ENCODE data around the gene RIMKLB.
"Not testable (repeated sequence)": the region's sequence is repeated elsewhere in the genome, so short reads cannot be mapped to it uniquely, and the experiment has no call there.

RIMKLB gene

GRCh38 chr12:8695116-8695515, 2.7 kb upstream of the RIMKLB start:
- DNase-seq = no peak

GRCh38 chr12:8696442-8697090, 1.2 kb upstream of the RIMKLB start:
- DNase-seq = no peak

GRCh38 chr12:8697120-8697475, 693 bp upstream of the RIMKLB start:
- DNase-seq = no peak

GRCh38 chr12:8698132-8698851, 501 bp downstream of the RIMKLB start:
- DNase-seq = no peak

GRCh38 chr12:8698879-8699278, 1.1 kb downstream of the RIMKLB start:
- DNase-seq = no peak

GRCh38 chr12:8699714-8700113, 1.9 kb downstream of the RIMKLB start:
- DNase-seq = no peak

GRCh38 chr12:8701046-8701660, 3.4 kb downstream of the RIMKLB start:
- no peak for DNase-seq

GRCh38 chr12:8702159-8702558, 4.4 kb downstream of the RIMKLB start:
- DNase-seq = no peak

GRCh38 chr12:8709124-8709830, 11.5 kb downstream of the RIMKLB start:
- DNase-seq = no peak

GRCh38 chr12:8712572-8712971, 14.8 kb downstream of the RIMKLB start:
- DNase-seq = no peak

- DNase-seq = no peak
These were observed 24.6 kb downstream of the RIMKLB start for GRCh38 chr12:8722286-8722800.

GRCh38 chr12:8734873-8735381, 37.1 kb downstream of the RIMKLB start:
- no peak for DNase-seq

GRCh38 chr12:8742501-8742900, 44.7 kb downstream of the RIMKLB start:
- DNase-seq = no peak

GRCh38 chr12:8743121-8743520, 45.3 kb downstream of the RIMKLB start:
- DNase-seq = not testable (repeated sequence)

GRCh38 chr12:8745631-8746030, 47.8 kb downstream of the RIMKLB start:
- not testable (repeated sequence) for DNase-seq

GRCh38 chr12:8746046-8746445, 48.3 kb downstream of the RIMKLB start:
- no peak for DNase-seq

- not testable (repeated sequence) for DNase-seq
These were observed 62.3 kb downstream of the RIMKLB start for GRCh38 chr12:8760076-8760475.

- DNase-seq = not testable (repeated sequence)
These were observed 64.9 kb downstream of the RIMKLB start for GRCh38 chr12:8762701-8763100.

- not testable (repeated sequence) for DNase-seq
These were observed 68.3 kb downstream of the RIMKLB start for GRCh38 chr12:8766121-8766520.

- DNase-seq = no peak
These were observed 72.7 kb downstream of the RIMKLB start for GRCh38 chr12:8770499-8770898.

GRCh38 chr12:8771072-8771471, 73.3 kb downstream of the RIMKLB start:
- DNase-seq = no peak

- no peak for DNase-seq
These were observed 75.7 kb downstream of the RIMKLB start for GRCh38 chr12:8773461-8773860.

GRCh38 chr12:8779281-8779680, 81.5 kb downstream of the RIMKLB start:
- DNase-seq = no peak
